H1 (cell line): ENCODE measurements around the gene IL17D. TPM values are rescaled to one million over a fixed set of nuclear protein-coding genes. Genes with fewer than 3 reads are reported as not detected.

Experiments used
- CTCF ChIA-PET: fragments of 300-600 bp; sonication (Branson Sonifier 250); formaldehyde crosslinking; loops from one replicate; lab custom pipeline; 2021; ENCODE audit not compliant: partially characterized antibody; lab: Charles Lee
- POLR2A ChIA-PET: fragments of 300-600 bp; sonication (Branson Sonifier 250); formaldehyde crosslinking; loops from one replicate; lab custom pipeline; 2021; ENCODE audit warnings: inconsistent platforms; ENCODE audit not compliant: partially characterized antibody; lab: Charles Lee
- DNase-seq, 2 experiments: peaks; one replicate each; pipeline versions ENCODE4 v3.0.0 to v3.0.0-alpha.2; 2010 to 2022; ENCODE audit warnings: low spot score in 2 of 2, low read depth in 1 of 2, mixed read lengths in 1 of 2
- FAIRE-seq: peaks from 2 replicates; lab custom pipeline; 2011; peaks lifted over from hg19 to GRCh38; lab: Jason Lieb, UNC
- H2AFZ ChIP-seq: 2 replicates; pipeline ENCODE4 v1.8.1; 2012; ENCODE audit warnings: low read length, inconsistent platforms
- H2AK5ac ChIP-seq: 2 replicates; pipeline ENCODE4 v1.6.1; 2013; ENCODE audit warnings: low read depth, low read length
- H2BK120ac ChIP-seq: replicated peaks from 2 replicates; pipeline ENCODE3; 2013; ENCODE audit warnings: low read depth, low read length, inconsistent platforms
- H2BK12ac ChIP-seq: 2 replicates; pipeline ENCODE4 v1.6.1; 2013; ENCODE audit warnings: low read depth, low read length
- H2BK15ac ChIP-seq: 2 replicates; pipeline ENCODE4 v1.6.1; 2013; ENCODE audit warnings: low read length
- H2BK20ac ChIP-seq: 2 replicates; pipeline ENCODE4 v1.6.1; 2013; ENCODE audit warnings: low read length
- H2BK5ac ChIP-seq: 2 replicates; pipeline ENCODE4 v1.6.1; 2013; ENCODE audit warnings: low read depth, low read length
- H3K14ac ChIP-seq: 2 replicates; pipeline ENCODE4 v1.6.1; 2013; ENCODE audit warnings: inconsistent platforms; ENCODE audit not compliant: insufficient read length
- H3K18ac ChIP-seq: 2 replicates; pipeline ENCODE4 v1.6.1; 2013; ENCODE audit warnings: low read length; ENCODE audit errors: extremely low read depth
- H3K23ac ChIP-seq: 2 replicates; pipeline ENCODE4 v1.6.1; 2013; ENCODE audit warnings: inconsistent platforms; ENCODE audit not compliant: insufficient read length
- H3K23me2 ChIP-seq: 2 replicates; pipeline ENCODE4 v1.6.1; 2013; ENCODE audit warnings: low read depth, low read length
- H3K27ac ChIP-seq: 2 replicates; pipeline ENCODE4 v1.6.1; 2011; ENCODE audit warnings: low read depth, low read length, inconsistent platforms
- H3K27me3 ChIP-seq, 4 experiments: replicated peaks in 1 of 4; 1 replicate in 1 of 4; 2 replicates in 3 of 4; pipeline versions ENCODE4 v1.6.1 to v1.8.1; 2011 to 2013; ENCODE audit warnings: low read length in 3 of 4, mild to moderate bottlenecking in 3 of 4, inconsistent platforms in 2 of 4, mixed read lengths in 2 of 4, moderate library complexity in 1 of 4; ENCODE audit not compliant: control insufficient read depth in 3 of 4, insufficient read depth in 3 of 4; ENCODE audit errors: extremely low read depth in 1 of 4
- H3K36me3 ChIP-seq, 4 experiments: 2 replicates each; pipeline versions ENCODE4 v1.6.1 to v1.8.1; 2011 to 2013; ENCODE audit warnings: mild to moderate bottlenecking in 4 of 4, low read length in 3 of 4, moderate library complexity in 2 of 4, control low read depth in 1 of 4, inconsistent platforms in 1 of 4; ENCODE audit not compliant: insufficient read depth in 4 of 4, control insufficient read depth in 2 of 4
- H3K4ac ChIP-seq: replicated peaks from 2 replicates; pipeline ENCODE3; 2013; ENCODE audit warnings: low read length, low read depth, mixed read lengths, inconsistent platforms; ENCODE audit not compliant: insufficient read length
- H3K4me1 ChIP-seq, 4 experiments: replicated peaks in 1 of 4; 1 replicate in 1 of 4; 2 replicates in 3 of 4; pipeline versions ENCODE4 v1.6.1 to v1.8.1; 2011 to 2013; ENCODE audit warnings: low read length in 3 of 4, inconsistent platforms in 2 of 4, mixed read lengths in 1 of 4; ENCODE audit not compliant: insufficient read depth in 4 of 4, control insufficient read depth in 3 of 4
- H3K4me2 ChIP-seq, 2 experiments: 2 replicates each; pipeline versions ENCODE4 v1.6.1 to v1.8.1; 2011 to 2013; ENCODE audit warnings: low read depth in 2 of 2, low read length in 2 of 2, control low read depth in 1 of 2, inconsistent platforms in 1 of 2, mild to moderate bottlenecking in 1 of 2; ENCODE audit not compliant: insufficient read depth in 1 of 2
- H3K4me3 ChIP-seq, 4 experiments: fragments of 200-600, 300-600 bp in 1 of 4; sonication (generic), shearing (Covaris generic), sonication (Bioruptor Twin) in 1 of 4; 2 replicates each; pipeline versions ENCODE4 v1.5.1 to v1.8.1; 2011 to 2016; ENCODE audit warnings: low read length in 4 of 4, low read depth in 3 of 4, control low read depth in 2 of 4, inconsistent platforms in 2 of 4, mild to moderate bottlenecking in 2 of 4, mixed read lengths in 1 of 4, moderate library complexity in 1 of 4; ENCODE audit not compliant: insufficient read depth in 2 of 4; ENCODE audit errors: extremely low read depth in 1 of 4
- H3K56ac ChIP-seq: replicated peaks from 2 replicates; pipeline ENCODE3; 2013; ENCODE audit warnings: low read depth, mild to moderate bottlenecking, mixed read lengths, low read length, inconsistent platforms; ENCODE audit not compliant: insufficient read length
- H3K79me1 ChIP-seq: 2 replicates; pipeline ENCODE4 v1.6.1; 2013; ENCODE audit warnings: low read depth, low read length, control low read depth
- H3K79me2 ChIP-seq, 2 experiments: 2 replicates each; pipeline versions ENCODE4 v1.6.1 to v1.8.1; 2012 to 2013; ENCODE audit warnings: low read length in 2 of 2, mild to moderate bottlenecking in 2 of 2, inconsistent platforms in 1 of 2; ENCODE audit not compliant: insufficient read depth in 2 of 2, control insufficient read depth in 1 of 2
- H3K9ac ChIP-seq, 4 experiments: replicated peaks in 1 of 4; 1 replicate in 1 of 4; 2 replicates in 3 of 4; pipeline versions ENCODE4 v1.6.1 to v1.8.1; 2011 to 2013; ENCODE audit warnings: low read depth in 3 of 4, low read length in 3 of 4, control low read depth in 2 of 4, mild to moderate bottlenecking in 2 of 4, moderate library complexity in 2 of 4, inconsistent platforms in 1 of 4; ENCODE audit errors: extremely low read depth in 1 of 4
- H3K9me3 ChIP-seq, 2 experiments: 2 replicates each; pipeline versions ENCODE4 v1.6.1 to v1.8.1; 2012 to 2013; ENCODE audit warnings: mild to moderate bottlenecking in 2 of 2, moderate library complexity in 2 of 2, control low read depth in 1 of 2, inconsistent platforms in 1 of 2, low read depth in 1 of 2, low read length in 1 of 2, mixed read lengths in 1 of 2; ENCODE audit not compliant: insufficient read depth in 2 of 2
- H4K20me1 ChIP-seq, 2 experiments: replicated peaks in 1 of 2; 2 replicates each; pipeline versions ENCODE3 to v1.8.1; 2011 to 2013; ENCODE audit warnings: inconsistent platforms in 2 of 2, low read length in 2 of 2, mild to moderate bottlenecking in 1 of 2; ENCODE audit not compliant: insufficient read depth in 2 of 2, control insufficient read depth in 1 of 2
- H4K5ac ChIP-seq: 2 replicates; pipeline ENCODE4 v1.6.1; 2013; ENCODE audit warnings: low read length, low read depth, mixed read lengths, inconsistent platforms; ENCODE audit not compliant: insufficient read length
- H4K8ac ChIP-seq: 2 replicates; pipeline ENCODE4 v1.8.0; 2013; ENCODE audit warnings: mild to moderate bottlenecking, moderate library complexity, low read length, inconsistent platforms; ENCODE audit not compliant: insufficient read depth; ENCODE audit errors: extremely low read depth
- H4K91ac ChIP-seq: replicated peaks from 2 replicates; pipeline ENCODE3; 2013; ENCODE audit warnings: low read length, mixed read lengths, inconsistent platforms; ENCODE audit not compliant: insufficient read length
- MAFK ChIP-seq: IDR thresholded peaks from 2 replicates; pipeline ENCODE4 v1.6.1; 2012; ENCODE audit warnings: low read depth, mild to moderate bottlenecking, improper control_type of control experiment, low read length
- WGBS, 2 experiments: shearing (Covaris generic) in 1 of 2; methylation state at CpG; one replicate each; pipeline versions ENCODE4 v1.1.6 to v1.1.7; 2013 to 2015; ENCODE audit warnings: low lambda C conversion rate in 2 of 2, mixed read lengths in 2 of 2, inconsistent platforms in 1 of 2, low coverage in 1 of 2, missing lambda C conversion rate in 1 of 2; ENCODE audit not compliant: insufficient replicate concordance in 2 of 2, insufficient coverage in 1 of 2, insufficient read length in 1 of 2; ENCODE audit errors: extremely low coverage in 1 of 2, missing lambda C conversion rate in 1 of 2; 5-methylcytosine and 5-hydroxymethylcytosine counted together
- polyA plus RNA-seq, 7 experiments: library from polyadenylated mRNA; depleted of rRNA in 3 of 7; stranded (reverse) in 5 of 7; unstranded in 2 of 7; fragments of >200 nt in 5 of 7; fragments of 200-250 nt in 2 of 7; gene quantifications; 1 replicate in 5 of 7; 2 replicates in 1 of 7; 4 replicates in 1 of 7; pipeline versions ENCODE4 v1.2.1 to v1.2.3, GENCODE V29; 2011 to 2013; ENCODE audit warnings: missing spikeins in 2 of 7, mixed read lengths in 2 of 7
- total RNA-seq: library from RNA; stranded (reverse); fragmentation: NEBNext Ultra II Directional; extraction: Animal tissue kit (Norgen Biotek cat#: 25700); gene quantifications from 2 replicates; pipeline ENCODE4 v1.2.1, GENCODE V29; 2021

Gene IL17D
- total and polyA plus RNA-seq, 2 of the 8 experiments (the other 6 are each of a cell fraction or from before 2014, with no cell fraction given) = 0.56 to 0.59 TPM

DNA sequence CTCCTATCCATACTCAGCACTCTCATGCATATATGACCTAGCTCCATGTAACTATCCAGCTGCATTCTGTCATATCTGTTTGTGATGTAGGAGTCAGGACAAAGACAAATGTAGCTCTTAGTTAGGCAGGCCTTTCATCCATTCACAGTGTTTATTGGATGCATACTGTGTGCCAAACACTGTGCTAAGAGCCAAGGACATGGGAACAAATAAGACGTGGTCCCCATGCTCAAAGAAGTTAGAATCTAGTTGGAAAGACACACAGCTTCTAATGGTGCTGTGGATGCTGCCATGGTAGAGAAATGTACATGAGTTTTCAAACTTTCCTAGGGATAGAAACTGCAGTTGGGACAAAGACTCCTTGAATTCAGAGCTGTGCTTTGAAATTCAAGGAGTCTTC lies 31.7 kb upstream of the IL17D start:
- H3K36me3 ChIP-seq = no peaks in the 10 kb centered on the region
- no peak for DNase-seq
- no peak for TF ChIP-seq MAFK
- TF ChIP-seq, all 59 proteins: peak for 0
- no peaks in the 10 kb centered on the region for H3K27me3 ChIP-seq
- no peaks in the 10 kb centered on the region for H3K79me1 ChIP-seq
- H2AFZ ChIP-seq = no peak overlapping the region
- H3K27ac ChIP-seq = no peak overlapping the region
- no peak overlapping the region for H3K23ac ChIP-seq
- no peak overlapping the region for H3K14ac ChIP-seq
- H2BK20ac ChIP-seq = no peak overlapping the region
- ChIA-PET CTCF (interaction anchor here (1.1 kb wide), 2 partner anchors 63 to 177 kb away, joined by 3 to 5 read pairs; no protein-coding TSS in a partner anchor), POLR2A (interaction anchor here (1.2 kb wide), 1 partner anchor 14 kb away, joined by 3 read pairs; no protein-coding TSS in a partner anchor)
- no peak overlapping the region for H2BK120ac ChIP-seq
- WGBS, 2 experiments = 80% methylated on average over 1 of the region's 1 CpG; no CpG with 5 or more reads in 1 of the 2 experiments
- no peaks in the 10 kb centered on the region for H3K79me2 ChIP-seq
- H3K4me2 ChIP-seq = no peak overlapping the region
- no peaks in the 10 kb centered on the region for H3K23me2 ChIP-seq
- no peak overlapping the region for H4K91ac ChIP-seq
- H3K9me3 ChIP-seq = no peaks in the 10 kb centered on the region
- H3K9ac ChIP-seq = no peak overlapping the region
- no peak overlapping the region for H2AK5ac ChIP-seq
- H3K56ac ChIP-seq = no peak overlapping the region
- no peak overlapping the region for H4K8ac ChIP-seq
- H2BK12ac ChIP-seq = no peak overlapping the region
- no peak for FAIRE-seq
- no peak overlapping the region for H3K4me3 ChIP-seq
- H3K4ac ChIP-seq = no peak overlapping the region
- no peak overlapping the region for H3K18ac ChIP-seq
- no peaks in the 10 kb centered on the region for H4K20me1 ChIP-seq
- H2BK15ac ChIP-seq = no peak overlapping the region
- H4K5ac ChIP-seq = no peak overlapping the region
- no peak overlapping the region for H2BK5ac ChIP-seq
- no peaks in the 10 kb centered on the region for H3K4me1 ChIP-seq
